H9 (cell line): ENCODE data around the gene DAAM2. TPM values are rescaled to one million over a fixed set of nuclear protein-coding genes. Genes with fewer than 3 reads are reported as not detected.

Experiments used
- DNase-seq: peaks from one replicate; pipeline ENCODE4 v3.0.0-alpha.2; 2017
- H2AFZ ChIP-seq: one replicate; pipeline ENCODE4 v1.6.1; 2013; ENCODE audit warnings: mild to moderate bottlenecking, low read length, control low read depth, moderate library complexity
- H2AK5ac ChIP-seq: 2 replicates; pipeline ENCODE4 v1.6.1; 2013; ENCODE audit warnings: low read length, control low read depth, mixed read lengths; ENCODE audit not compliant: insufficient read length
- H2BK120ac ChIP-seq: one replicate; pipeline ENCODE4 v1.6.1; 2013; ENCODE audit warnings: low read depth, mild to moderate bottlenecking, low read length, control low read depth, inconsistent platforms; ENCODE audit not compliant: poor library complexity, severe bottlenecking
- H2BK12ac ChIP-seq: 2 replicates; pipeline ENCODE4 v1.6.1; 2013; ENCODE audit warnings: low read length, control low read depth, mixed read lengths, low read depth; ENCODE audit not compliant: insufficient read length
- H2BK15ac ChIP-seq: 2 replicates; pipeline ENCODE4 v1.6.1; 2013; ENCODE audit warnings: low read depth, low read length, control low read depth
- H2BK20ac ChIP-seq: one replicate; pipeline ENCODE4 v1.6.1; 2013; ENCODE audit warnings: low read depth, mild to moderate bottlenecking, low read length, control low read depth, inconsistent platforms; ENCODE audit not compliant: poor library complexity, severe bottlenecking
- H2BK5ac ChIP-seq: 2 replicates; pipeline ENCODE4 v1.6.1; 2013; ENCODE audit warnings: low read length, control low read depth, mixed read lengths; ENCODE audit not compliant: insufficient read length
- H3K14ac ChIP-seq: 2 replicates; pipeline ENCODE4 v1.6.1; 2013; ENCODE audit warnings: low read length, control low read depth; ENCODE audit not compliant: insufficient read depth
- H3K18ac ChIP-seq: 2 replicates; pipeline ENCODE4 v1.6.1; 2013; ENCODE audit warnings: low read depth, mild to moderate bottlenecking, mixed read lengths, low read length, control low read depth; ENCODE audit not compliant: insufficient read length
- H3K23ac ChIP-seq: 2 replicates; pipeline ENCODE4 v1.6.1; 2013; ENCODE audit warnings: low read length, control low read depth, mixed read lengths, low read depth; ENCODE audit not compliant: insufficient read length
- H3K23me2 ChIP-seq: 2 replicates; pipeline ENCODE4 v1.6.1; 2013; ENCODE audit warnings: low read depth, mild to moderate bottlenecking, mixed read lengths, low read length, control low read depth; ENCODE audit not compliant: insufficient read length, poor library complexity, severe bottlenecking
- H3K27ac ChIP-seq: 2 replicates; pipeline ENCODE4 v1.5.1; 2013; ENCODE audit warnings: low read length, control low read depth, mixed read lengths, low read depth; ENCODE audit not compliant: insufficient read length
- H3K27me3 ChIP-seq: 2 replicates; pipeline ENCODE4 v1.6.1; 2013; ENCODE audit warnings: low read length, control low read depth, inconsistent platforms; ENCODE audit not compliant: insufficient read depth
- H3K4ac ChIP-seq: 2 replicates; pipeline ENCODE4 v1.6.1; 2013; ENCODE audit warnings: low read depth, mild to moderate bottlenecking, control low read depth, inconsistent platforms, low read length, moderate library complexity
- H3K4me1 ChIP-seq: 2 replicates; pipeline ENCODE4 v1.6.1; 2013; ENCODE audit warnings: low read length, control low read depth, inconsistent platforms; ENCODE audit not compliant: insufficient read depth
- H3K4me2 ChIP-seq: 2 replicates; pipeline ENCODE4 v1.6.1; 2013; ENCODE audit warnings: low read length, control low read depth, mixed read lengths; ENCODE audit not compliant: insufficient read length, insufficient read depth
- H3K56ac ChIP-seq: 2 replicates; pipeline ENCODE4 v1.6.1; 2013; ENCODE audit warnings: low read depth, mild to moderate bottlenecking, mixed read lengths, low read length, control low read depth; ENCODE audit not compliant: insufficient read length
- H3K79me1 ChIP-seq: 2 replicates; pipeline ENCODE4 v1.6.1; 2013; ENCODE audit warnings: low read depth, mild to moderate bottlenecking, moderate library complexity, low read length, control low read depth, inconsistent platforms; ENCODE audit not compliant: insufficient read depth, poor library complexity, severe bottlenecking
- H3K79me2 ChIP-seq: 2 replicates; pipeline ENCODE4 v1.6.1; 2013; ENCODE audit warnings: low read length, control low read depth, inconsistent platforms; ENCODE audit not compliant: insufficient read depth
- H3K9ac ChIP-seq: 2 replicates; pipeline ENCODE4 v1.6.1; 2013; ENCODE audit warnings: low read length, control low read depth, mixed read lengths; ENCODE audit not compliant: insufficient read length; ENCODE audit errors: extremely low read depth
- H3K9me3 ChIP-seq: one replicate; pipeline ENCODE4 v1.6.1; 2013; ENCODE audit warnings: low read depth, low read length, inconsistent platforms; ENCODE audit not compliant: control insufficient read depth
- H3T11ph ChIP-seq: one replicate; pipeline ENCODE4 v1.6.1; 2013; ENCODE audit warnings: mild to moderate bottlenecking, low read length, control low read depth, inconsistent platforms
- H4K20me1 ChIP-seq: one replicate; pipeline ENCODE4 v1.6.1; 2013; ENCODE audit not compliant: control insufficient read depth, insufficient read length, insufficient read depth
- H4K5ac ChIP-seq: 2 replicates; pipeline ENCODE4 v1.6.1; 2013; ENCODE audit warnings: low read depth, mild to moderate bottlenecking, mixed read lengths, low read length, control low read depth; ENCODE audit not compliant: insufficient read length
- H4K8ac ChIP-seq: replicated peaks from 2 replicates; pipeline ENCODE4 v1.6.1; 2013; ENCODE audit warnings: low read length, control low read depth, mixed read lengths, low read depth; ENCODE audit not compliant: insufficient read length
- H4K91ac ChIP-seq: 2 replicates; pipeline ENCODE4 v1.6.1; 2013; ENCODE audit warnings: low read depth, mild to moderate bottlenecking, moderate library complexity, mixed read lengths, low read length, control low read depth; ENCODE audit not compliant: insufficient read length
- H3K27ac Mint-ChIP-seq, 3 experiments: 2 replicates in 2 of 3; 3 replicates in 1 of 3; pipeline ENCODE4 v1.8.0; 2020 to 2021; ENCODE audit warnings: mixed read lengths in 3 of 3, mild to moderate bottlenecking in 1 of 3, moderate library complexity in 1 of 3
- H3K27me3 Mint-ChIP-seq: 2 replicates; pipeline ENCODE4 v1.8.0; 2021; ENCODE audit warnings: low read depth, mild to moderate bottlenecking, moderate library complexity, mixed read lengths
- H3K36me3 Mint-ChIP-seq, 3 experiments: 2 replicates in 2 of 3; 3 replicates in 1 of 3; pipeline ENCODE4 v1.8.0; 2020 to 2021; ENCODE audit warnings: low read depth in 3 of 3, mixed read lengths in 3 of 3; ENCODE audit not compliant: insufficient read depth in 1 of 3
- H3K4me1 Mint-ChIP-seq, 2 experiments: 2 replicates each; pipeline ENCODE4 v1.8.0; 2020; ENCODE audit warnings: mixed read lengths in 2 of 2
- H3K4me3 Mint-ChIP-seq, 2 experiments: 2 replicates in 1 of 2; 3 replicates in 1 of 2; pipeline ENCODE4 v1.8.0; 2020 to 2021; ENCODE audit warnings: mild to moderate bottlenecking in 2 of 2, mixed read lengths in 2 of 2, moderate library complexity in 1 of 2
- H3K9me3 Mint-ChIP-seq, 2 experiments: 2 replicates in 1 of 2; 3 replicates in 1 of 2; pipeline ENCODE4 v1.8.0; 2020; ENCODE audit warnings: mild to moderate bottlenecking in 2 of 2, mixed read lengths in 2 of 2, moderate library complexity in 1 of 2
- CTCF ChIP-seq: fragments of 200-600 bp; sonication (generic); conservative IDR thresholded peaks from 3 replicates; pipeline ENCODE4 v1.8.0; 2021; ENCODE audit warnings: antibody characterized with exemption, mild to moderate bottlenecking
- WGBS: extraction: QIAGEN DNeasy Blood & Tissue Kit; methylation state at CpG from one replicate; pipeline ENCODE4 v1.1.7; 2013; ENCODE audit warnings: missing lambda C conversion rate, low lambda C conversion rate, mixed read lengths; ENCODE audit not compliant: insufficient read length; ENCODE audit errors: extremely low coverage; 5-methylcytosine and 5-hydroxymethylcytosine counted together
- total RNA-seq: library from RNA; stranded (reverse); gene quantifications from 2 replicates; pipeline ENCODE4 v1.2.1, GENCODE V29; 2021

Gene DAAM2
- total RNA-seq, 1 experiment from 2014 or later: 1.1 TPM

- no peak overlapping the region for H2BK20ac ChIP-seq
- Mint-ChIP-seq H3K9me3 (no peaks in the 10 kb centered on the region), H3K36me3 (no peaks in the 10 kb centered on the region), H3K4me1 (peaks cover 11 to 29% of the 10 kb centered on the region in 2 experiments), H3K27me3 (peaks cover 42% of the 10 kb centered on the region), H3K4me3 (no peak overlapping the region), H3K27ac (no peak overlapping the region)
- H3K9ac ChIP-seq: no peak overlapping the region
- no peaks in the 10 kb centered on the region for H3K79me2 ChIP-seq
- H2AK5ac ChIP-seq: no peak overlapping the region
- H2AFZ ChIP-seq: no peak overlapping the region
- H3K23me2 ChIP-seq: peaks cover 12% of the 10 kb centered on the region
- peaks cover 5% of the 10 kb centered on the region; the same call in 1 of the 2 replicates for H3K27me3 ChIP-seq
- H3T11ph ChIP-seq: no peak overlapping the region
- TF ChIP-seq CTCF: no peak
- WGBS: no CpG with 5 or more reads among the region's 5 CpGs
- no peak overlapping the region for H4K91ac ChIP-seq
- no peak for DNase-seq
- H3K9me3 ChIP-seq: no peaks in the 10 kb centered on the region
- H3K4me2 ChIP-seq: no peak overlapping the region
- H3K14ac ChIP-seq: no peak overlapping the region
- no peaks in the 10 kb centered on the region for H4K20me1 ChIP-seq
- no peak overlapping the region for H3K23ac ChIP-seq
- no peak overlapping the region for H4K8ac ChIP-seq
- H2BK12ac ChIP-seq: no peak overlapping the region
- no peak overlapping the region for H2BK5ac ChIP-seq
- no peak overlapping the region for H2BK120ac ChIP-seq
- H3K56ac ChIP-seq: no peak overlapping the region
- no peaks in the 10 kb centered on the region for H3K79me1 ChIP-seq
- no peak overlapping the region for H3K4ac ChIP-seq
- H3K18ac ChIP-seq: no peak overlapping the region
- no peak overlapping the region for H4K5ac ChIP-seq
- peaks cover 5% of the 10 kb centered on the region; the same call in 1 of the 2 replicates for H3K4me1 ChIP-seq
- no peak overlapping the region for H3K27ac ChIP-seq
- no peak overlapping the region for H2BK15ac ChIP-seq
Observed at GRCh38 chr6:39790772-39791171, 1.4 kb upstream of the DAAM2 start.
